SU-DHL-6 (cell line): Measurements from ENCODE around the gene GOLPH3.

Experiments used
- H2AFZ ChIP-seq: fragments of 200-600 bp; sonication (generic); 2 replicates; pipeline ENCODE4 v1.6.1; 2014; ENCODE audit warnings: low read depth, mild to moderate bottlenecking, moderate library complexity, mixed read lengths, antibody characterized with exemption, low read length; ENCODE audit not compliant: severe bottlenecking
- H3F3A ChIP-seq: fragments of 200-600 bp; shearing (Covaris generic); 2 replicates; pipeline ENCODE4 v1.6.0; 2016; ENCODE audit warnings: antibody characterized with exemption, mild to moderate bottlenecking; ENCODE audit not compliant: insufficient read depth
- H3K27ac ChIP-seq: fragments of 200-600 bp; sonication (generic); 2 replicates; pipeline ENCODE4 v1.5.1; 2016; ENCODE audit warnings: low read depth, mild to moderate bottlenecking, low read length, moderate library complexity, mixed read lengths
- H3K27me3 ChIP-seq: fragments of 200-600 bp; sonication (generic), shearing (Covaris generic); 2 replicates; pipeline ENCODE4 v1.6.0; 2014; ENCODE audit warnings: mild to moderate bottlenecking, low read length
- H3K36me3 ChIP-seq: fragments of 200-600 bp; sonication (generic); 2 replicates; pipeline ENCODE4 v1.6.1; 2014; ENCODE audit warnings: mild to moderate bottlenecking, low read length, mixed read lengths
- H3K4me2 ChIP-seq: fragments of 300-600, 200-600 bp; shearing (Covaris generic), sonication (generic); 2 replicates; pipeline ENCODE4 v1.6.0; 2014; ENCODE audit warnings: low read length, low read depth, mild to moderate bottlenecking; ENCODE audit not compliant: poor library complexity, severe bottlenecking
- H3K4me3 ChIP-seq: fragments of 200-600 bp; sonication (generic); 2 replicates; pipeline ENCODE4 v1.5.1; 2014; ENCODE audit warnings: antibody characterized with exemption, low read length, mild to moderate bottlenecking, mixed read lengths; ENCODE audit not compliant: insufficient read depth, poor library complexity, severe bottlenecking
- H3K79me2 ChIP-seq: fragments of 200-600 bp; sonication (generic); 2 replicates; pipeline ENCODE4 v1.6.1; 2014; ENCODE audit warnings: mild to moderate bottlenecking, low read length, moderate library complexity; ENCODE audit not compliant: insufficient read depth
- H3K9ac ChIP-seq: fragments of 200-600 bp; sonication (generic); 2 replicates; pipeline ENCODE4 v1.7.0; 2014; ENCODE audit warnings: mild to moderate bottlenecking, low read length
- H3K9me2 ChIP-seq: fragments of 200-600 bp; sonication (generic); replicated peaks from 2 replicates; pipeline ENCODE4 v1.6.1; 2014; ENCODE audit warnings: low read length; ENCODE audit not compliant: insufficient read depth
- H3K9me3 ChIP-seq: fragments of 200-600 bp; sonication (generic); 2 replicates; pipeline ENCODE4 v1.6.1; 2014; ENCODE audit warnings: low read length, mixed read lengths; ENCODE audit not compliant: insufficient read depth
- H4K20me1 ChIP-seq: fragments of 200-600 bp; sonication (generic); 2 replicates; pipeline ENCODE4 v1.6.1; 2014; ENCODE audit warnings: low read depth, mild to moderate bottlenecking, antibody characterized with exemption, low read length, moderate library complexity, mixed read lengths
- CTCF ChIP-seq: fragments of 200-600 bp; sonication (generic); IDR thresholded peaks from one replicate; pipeline ENCODE4 v1.5.1; 2017; ENCODE audit warnings: antibody characterized with exemption, mild to moderate bottlenecking, low read length, moderate library complexity; ENCODE audit not compliant: insufficient read depth, poor library complexity, severe bottlenecking
- EZH2phosphoT487 ChIP-seq: fragments of 200-600 bp; sonication (generic), shearing (Covaris generic); conservative IDR thresholded peaks from 2 replicates; pipeline ENCODE4 v1.6.1; 2018; ENCODE audit warnings: mild to moderate bottlenecking, antibody characterized with exemption, low read length, moderate library complexity, mixed read lengths

The GOLPH3 gene

DNA sequence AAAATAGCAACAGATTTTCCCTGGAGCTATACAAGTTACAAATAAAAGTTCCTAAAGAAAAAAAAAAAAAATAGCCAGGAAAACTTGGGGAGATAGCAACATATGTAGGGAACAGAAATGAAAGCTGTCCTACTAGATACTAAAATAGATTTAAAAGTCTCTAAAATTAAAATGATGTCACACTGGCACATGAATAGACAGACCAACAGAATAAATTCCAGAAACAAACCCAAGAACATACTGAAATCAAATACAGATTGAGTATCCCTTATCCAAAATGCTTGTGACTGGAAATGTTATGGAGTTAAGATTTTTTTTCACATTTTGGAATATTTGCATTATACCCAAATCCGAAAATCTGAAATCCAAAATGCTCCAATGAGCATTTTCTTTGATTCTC, 23.8 kb downstream of the GOLPH3 start:
- Histone ChIP-seq H2AFZ (no peak overlapping the region), H3K27me3 (no peaks in the 10 kb centered on the region), H3K9ac (no peak overlapping the region), H3K79me2 (peaks cover 100% of the 10 kb centered on the region), H3F3A (peaks cover 11% of the 10 kb centered on the region; the same call in 1 of the 2 replicates), H3K9me3 (no peaks in the 10 kb centered on the region), H3K4me2 (no peak overlapping the region), H3K27ac (no peak overlapping the region), H3K4me3 (no peak overlapping the region), H4K20me1 (peaks cover 37% of the 10 kb centered on the region), H3K36me3 (no peaks in the 10 kb centered on the region), H3K9me2 (no peaks in the 10 kb centered on the region)
- TF ChIP-seq CTCF = no peak
- no peak for TF ChIP-seq EZH2phosphoT487

- no peak for TF ChIP-seq CTCF
- no peak for TF ChIP-seq EZH2phosphoT487
- H3K4me3 ChIP-seq = no peak overlapping the region
- H3K27ac ChIP-seq = no peak overlapping the region
- H3K9me3 ChIP-seq = no peaks in the 10 kb centered on the region
- H3K79me2 ChIP-seq = peaks cover 96% of the 10 kb centered on the region
- peaks cover 3% of the 10 kb centered on the region; the same call in 1 of the 2 replicates for H3K36me3 ChIP-seq
- H3K4me2 ChIP-seq = no peak overlapping the region
- 0 out of 2 replicates have a peak, but pooled peaks cover 4% of the 10 kb centered on the region for H3F3A ChIP-seq
- H3K9me2 ChIP-seq = no peaks in the 10 kb centered on the region
- no peak overlapping the region for H3K9ac ChIP-seq
- no peaks in the 10 kb centered on the region for H3K27me3 ChIP-seq
- peaks cover 27% of the 10 kb centered on the region for H4K20me1 ChIP-seq
- H2AFZ ChIP-seq = no peak overlapping the region
Measured at GRCh38 chr5:32147959-32148358, 26.2 kb downstream of the GOLPH3 start.

DNA sequence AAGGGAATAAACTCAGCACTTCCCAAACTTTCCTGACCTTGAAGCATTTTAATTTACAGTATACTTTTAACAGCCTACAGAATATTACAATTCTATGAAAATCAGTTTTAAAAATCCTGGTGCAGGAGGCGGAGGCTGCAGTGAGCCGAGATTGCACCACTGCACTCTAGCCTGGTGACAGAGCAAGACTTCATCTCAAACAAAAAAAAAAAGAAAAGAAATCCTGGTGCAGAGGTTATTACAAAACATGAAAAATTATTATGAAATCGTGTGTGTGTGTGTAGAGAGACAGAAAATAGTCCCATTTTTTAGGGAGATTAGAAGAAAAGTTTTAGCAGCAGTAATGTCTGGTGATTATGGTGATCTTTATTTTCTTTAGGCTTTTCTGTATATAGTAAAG, 26.9 kb downstream of the GOLPH3 start:
- Histone ChIP-seq H3K36me3 (peaks cover 3% of the 10 kb centered on the region; the same call in 1 of the 2 replicates), H4K20me1 (peaks cover 25% of the 10 kb centered on the region), H3K27me3 (no peaks in the 10 kb centered on the region), H2AFZ (no peak overlapping the region), H3K4me2 (no peak overlapping the region), H3K9me2 (no peaks in the 10 kb centered on the region), H3K27ac (no peak overlapping the region), H3F3A (0 out of 2 replicates have a peak, but pooled peaks cover 4% of the 10 kb centered on the region), H3K9me3 (no peaks in the 10 kb centered on the region), H3K4me3 (no peak overlapping the region), H3K9ac (no peak overlapping the region), H3K79me2 (peaks cover 89% of the 10 kb centered on the region)
- TF ChIP-seq EZH2phosphoT487 (no peak), CTCF (no peak)
